HEK293 (cell line): ENCODE results near the gene MSLN.
A peak's percentile ranks its signal among the peaks of the same experiment; 100 is the strongest.

Source experiments
- CTCF ChIA-PET: fragments of 350-600 bp; formaldehyde crosslinking; extraction: SDS; loops from one replicate; lab custom pipeline; 2021; ENCODE audit warnings: antibody characterized with exemption; lab: Yijun Ruan, JAX
- POLR2A ChIA-PET: fragments of 300-600 bp; formaldehyde crosslinking; extraction: SDS; loops from one replicate; lab custom pipeline; 2020; ENCODE audit warnings: antibody characterized with exemption, inconsistent platforms; lab: Yijun Ruan, JAX
- H3K27ac ChIP-seq: fragments of 200-500 bp; sonication (Bioruptor generic); 2 replicates; pipeline ENCODE4 v1.5.1; 2014; ENCODE audit warnings: low read depth, low read length, control low read depth, inconsistent platforms; ENCODE audit errors: extremely low read depth
- H3K36me3 ChIP-seq, 2 experiments: fragments of 200-500 bp in 1 of 2; sonication (Bioruptor generic) in 1 of 2; 1 replicate in 1 of 2; 2 replicates in 1 of 2; pipeline ENCODE4 v1.5.1; 2014 to 2017; ENCODE audit warnings: inconsistent platforms in 2 of 2, low read length in 2 of 2; ENCODE audit not compliant: control insufficient read depth in 2 of 2, insufficient read depth in 1 of 2
- H3K4me1 ChIP-seq: fragments of 200-500 bp; sonication (Bioruptor generic); 2 replicates; pipeline ENCODE4 v1.5.1; 2014; ENCODE audit warnings: mild to moderate bottlenecking, low read length, inconsistent platforms; ENCODE audit not compliant: control insufficient read depth, insufficient read depth
- H3K4me3 ChIP-seq: 2 replicates; pipeline ENCODE4 v1.5.1; 2011; ENCODE audit warnings: low read depth, mild to moderate bottlenecking, control low read depth, low read length, moderate library complexity
- H3K9me3 ChIP-seq: fragments of 200-500 bp; sonication (Bioruptor generic); 2 replicates; pipeline ENCODE4 v1.5.1; 2014; ENCODE audit warnings: low read depth, low read length, inconsistent platforms; ENCODE audit not compliant: control insufficient read depth, insufficient read depth
- BCL11B ChIP-seq: fragments of 450-650 bp; formaldehyde crosslinking; IDR thresholded peaks from 2 replicates; pipeline ENCODE4 v1.5.1; 2016; ENCODE audit warnings: low read depth, missing biosample characterization, missing genetic modification characterization
- GLIS1 ChIP-seq: fragments of 450-650 bp; formaldehyde crosslinking; IDR thresholded peaks from 2 replicates; pipeline ENCODE4 v1.5.1; 2016; ENCODE audit warnings: missing biosample characterization, missing genetic modification characterization
- GLIS2 ChIP-seq: fragments of 450-650 bp; formaldehyde crosslinking; IDR thresholded peaks from 2 replicates; pipeline ENCODE4 v1.5.1; 2016; ENCODE audit warnings: missing biosample characterization, missing genetic modification characterization
- MYNN ChIP-seq: fragments of 450-650 bp; formaldehyde crosslinking; IDR thresholded peaks from 2 replicates; pipeline ENCODE4 v1.5.1; 2016; ENCODE audit warnings: missing biosample characterization, missing genetic modification characterization, borderline replicate concordance
- MZF1 ChIP-seq: fragments of 450-650 bp; formaldehyde crosslinking; IDR thresholded peaks from 2 replicates; pipeline ENCODE4 v1.5.1; 2017; ENCODE audit warnings: missing biosample characterization, missing genetic modification characterization, borderline replicate concordance
- ZEB2 ChIP-seq: fragments of 450-650 bp; formaldehyde crosslinking; IDR thresholded peaks from 2 replicates; pipeline ENCODE4 v1.5.1; 2016; ENCODE audit warnings: missing biosample characterization, missing genetic modification characterization
- ZNF132 ChIP-seq: fragments of 450-650 bp; formaldehyde crosslinking; IDR thresholded peaks from 2 replicates; pipeline ENCODE4 v1.5.1; 2017; ENCODE audit warnings: missing biosample characterization, missing genetic modification characterization, borderline replicate concordance
- ZNF174 ChIP-seq: fragments of 450-650 bp; formaldehyde crosslinking; IDR thresholded peaks from 2 replicates; pipeline ENCODE4 v1.5.0; 2017; ENCODE audit warnings: missing biosample characterization, mild to moderate bottlenecking, missing genetic modification characterization
- ZNF335 ChIP-seq: fragments of 450-650 bp; formaldehyde crosslinking; conservative IDR thresholded peaks from 2 replicates; pipeline ENCODE4 v1.5.1; 2016; ENCODE audit warnings: missing biosample characterization, missing genetic modification characterization
- ZNF660 ChIP-seq: fragments of 450-650 bp; IDR thresholded peaks from 2 replicates; pipeline ENCODE4 v1.5.1; 2018; ENCODE audit warnings: missing biosample characterization, mild to moderate bottlenecking, missing genetic modification characterization
- TF ChIP-seq, protein P1 (sequence below): fragments of 450-650 bp; formaldehyde crosslinking; IDR thresholded peaks from 2 replicates; pipeline ENCODE4 v1.5.1; 2016; ENCODE audit warnings: missing biosample characterization, missing genetic modification characterization
- TF ChIP-seq, protein P2 (sequence below): fragments of 450-650 bp; formaldehyde crosslinking; IDR thresholded peaks from 2 replicates; pipeline ENCODE4 v1.5.1; 2016; ENCODE audit warnings: missing biosample characterization, missing genetic modification characterization
- TF ChIP-seq, protein P3 (sequence below): fragments of 450-650 bp; formaldehyde crosslinking; IDR thresholded peaks from 2 replicates; pipeline ENCODE4 v1.5.1; 2016; ENCODE audit warnings: missing biosample characterization, missing genetic modification characterization
- TF ChIP-seq, protein P4 (sequence below): fragments of 450-650 bp; IDR thresholded peaks from 2 replicates; pipeline ENCODE4 v1.5.1; 2018; ENCODE audit warnings: missing biosample characterization, mild to moderate bottlenecking, missing genetic modification characterization
- TF ChIP-seq, protein P5 (sequence below): fragments of 450-650 bp; formaldehyde crosslinking; IDR thresholded peaks from 2 replicates; pipeline ENCODE4 v1.5.1; 2016; ENCODE audit warnings: missing biosample characterization, missing genetic modification characterization, borderline replicate concordance

The MSLN gene

DNA sequence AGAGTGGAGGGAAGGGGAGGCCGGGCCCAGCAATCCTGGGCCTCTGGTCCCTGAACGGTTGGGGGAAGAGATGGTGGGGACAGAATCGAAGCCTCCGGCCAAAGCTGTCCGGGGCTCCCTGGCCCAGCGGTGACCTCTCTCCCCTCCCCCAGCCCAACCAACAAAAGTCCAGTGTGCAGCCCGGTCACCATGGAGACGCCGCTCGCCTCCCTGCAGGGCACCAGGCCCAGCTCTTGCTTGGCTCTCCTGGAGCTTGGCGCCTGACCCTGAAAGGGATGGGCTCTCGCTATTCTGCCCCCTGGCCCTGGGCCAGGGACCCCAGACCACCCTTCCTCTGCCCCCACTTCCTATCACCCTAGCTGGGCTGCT is 44.4 kb upstream of the MSLN start:
- Histone ChIP-seq H3K4me3 (no peak overlapping the region; the same call in 1 of the 2 replicates), H3K36me3 (peaks cover 0 to 7% of the 10 kb centered on the region in 2 experiments; a peak in 1 of 3 replicates), H3K9me3 (no peaks in the 10 kb centered on the region), H3K27ac (no peak overlapping the region)
- ChIA-PET POLR2A (interaction anchor here (0.8 to 1.7 kb wide), 5 partner anchors 8 to 69 kb away, joined by 3 to 8 read pairs (median 3); partner anchors contain the start of genes CCDC78 and HAGHL), CTCF (interaction anchor here (0.6 to 1.3 kb wide), 5 partner anchors 9 to 72 kb away, joined by 3 to 7 read pairs (median 6); partner anchors contain the start of genes CHTF18 and RPUSD1)
- TF ChIP-seq MYNN (tag by site-specific recombination): peak; percentile 63; the same call in 1 of the 2 replicates
- TF ChIP-seq, protein P1, sequence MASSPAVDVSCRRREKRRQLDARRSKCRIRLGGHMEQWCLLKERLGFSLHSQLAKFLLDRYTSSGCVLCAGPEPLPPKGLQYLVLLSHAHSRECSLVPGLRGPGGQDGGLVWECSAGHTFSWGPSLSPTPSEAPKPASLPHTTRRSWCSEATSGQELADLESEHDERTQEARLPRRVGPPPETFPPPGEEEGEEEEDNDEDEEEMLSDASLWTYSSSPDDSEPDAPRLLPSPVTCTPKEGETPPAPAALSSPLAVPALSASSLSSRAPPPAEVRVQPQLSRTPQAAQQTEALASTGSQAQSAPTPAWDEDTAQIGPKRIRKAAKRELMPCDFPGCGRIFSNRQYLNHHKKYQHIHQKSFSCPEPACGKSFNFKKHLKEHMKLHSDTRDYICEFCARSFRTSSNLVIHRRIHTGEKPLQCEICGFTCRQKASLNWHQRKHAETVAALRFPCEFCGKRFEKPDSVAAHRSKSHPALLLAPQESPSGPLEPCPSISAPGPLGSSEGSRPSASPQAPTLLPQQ (tag by site-specific recombination): 0 out of 2 replicates have a peak, but pooled peaks have one; percentile 0
- TF ChIP-seq ZNF335: 0 out of 2 replicates have a peak, but pooled peaks have one; percentile 3
- TF ChIP-seq ZNF660: no peak
- peak; percentile 55; the same call in 1 of the 2 replicates for TF ChIP-seq BCL11B (tag by site-specific recombination)
- 0 out of 2 replicates have a peak, but pooled peaks have one; percentile 8 for TF ChIP-seq GLIS2 (tag by site-specific recombination)
- TF ChIP-seq, protein P2, sequence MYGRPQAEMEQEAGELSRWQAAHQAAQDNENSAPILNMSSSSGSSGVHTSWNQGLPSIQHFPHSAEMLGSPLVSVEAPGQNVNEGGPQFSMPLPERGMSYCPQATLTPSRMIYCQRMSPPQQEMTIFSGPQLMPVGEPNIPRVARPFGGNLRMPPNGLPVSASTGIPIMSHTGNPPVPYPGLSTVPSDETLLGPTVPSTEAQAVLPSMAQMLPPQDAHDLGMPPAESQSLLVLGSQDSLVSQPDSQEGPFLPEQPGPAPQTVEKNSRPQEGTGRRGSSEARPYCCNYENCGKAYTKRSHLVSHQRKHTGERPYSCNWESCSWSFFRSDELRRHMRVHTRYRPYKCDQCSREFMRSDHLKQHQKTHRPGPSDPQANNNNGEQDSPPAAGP: 0 out of 2 replicates have a peak, but pooled peaks have one; percentile 5
- 0 out of 2 replicates have a peak, but pooled peaks have one; percentile 2 for TF ChIP-seq ZEB2 (tag by site-specific recombination)
- TF ChIP-seq MZF1 (tag by site-specific recombination): no peak
- TF ChIP-seq GLIS1: peak; percentile 50
- TF ChIP-seq, all 188 proteins: peak for 8
- peaks cover 10% of the 10 kb centered on the region for H3K4me1 ChIP-seq

DNA sequence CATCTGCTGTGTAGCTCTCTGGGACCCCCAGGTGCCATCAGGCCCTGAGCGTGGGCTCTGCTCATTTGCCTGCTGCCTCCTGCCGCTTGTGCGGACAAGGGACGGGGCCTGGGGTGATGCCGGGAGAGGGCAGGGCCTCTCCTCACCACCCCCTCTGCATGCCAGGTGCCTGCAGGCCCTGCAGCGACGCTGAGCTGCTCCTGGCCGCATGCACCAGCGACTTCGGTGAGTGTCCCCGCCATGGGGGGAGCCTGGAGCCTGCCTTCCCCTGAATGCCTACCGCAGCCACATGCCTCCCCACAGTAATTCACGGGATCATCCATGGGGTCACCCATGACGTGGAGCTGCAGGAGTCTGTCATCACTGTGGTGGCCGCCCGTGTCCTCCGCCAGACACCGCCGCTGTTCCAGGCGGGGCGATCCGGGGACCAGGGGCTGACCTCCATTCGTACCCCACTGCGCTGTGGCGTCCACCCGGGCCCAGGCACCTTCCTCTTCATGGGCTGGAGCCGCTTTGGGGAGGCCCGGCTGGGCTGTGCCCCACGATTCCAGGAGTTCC is 43.7 kb upstream of the MSLN start:
- H3K4me1 ChIP-seq: peaks cover 13% of the 10 kb centered on the region
- H3K9me3 ChIP-seq: no peaks in the 10 kb centered on the region
- no peak for TF ChIP-seq ZNF174 (tag by site-specific recombination)
- TF ChIP-seq, protein P3, sequence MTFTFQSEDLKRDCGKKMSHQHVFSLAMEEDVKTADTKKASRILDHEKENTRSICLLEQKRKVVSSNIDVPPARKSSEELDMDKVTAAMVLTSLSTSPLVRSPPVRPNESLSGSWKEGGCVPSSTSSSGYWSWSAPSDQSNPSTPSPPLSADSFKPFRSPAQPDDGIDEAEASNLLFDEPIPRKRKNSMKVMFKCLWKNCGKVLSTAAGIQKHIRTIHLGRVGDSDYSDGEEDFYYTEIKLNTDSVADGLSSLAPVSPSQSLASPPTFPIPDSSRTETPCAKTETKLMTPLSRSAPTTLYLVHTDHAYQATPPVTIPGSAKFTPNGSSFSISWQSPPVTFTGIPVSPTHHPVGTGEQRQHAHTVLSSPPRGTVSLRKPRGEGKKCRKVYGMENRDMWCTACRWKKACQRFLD: no peak
- TF ChIP-seq, protein P4, sequence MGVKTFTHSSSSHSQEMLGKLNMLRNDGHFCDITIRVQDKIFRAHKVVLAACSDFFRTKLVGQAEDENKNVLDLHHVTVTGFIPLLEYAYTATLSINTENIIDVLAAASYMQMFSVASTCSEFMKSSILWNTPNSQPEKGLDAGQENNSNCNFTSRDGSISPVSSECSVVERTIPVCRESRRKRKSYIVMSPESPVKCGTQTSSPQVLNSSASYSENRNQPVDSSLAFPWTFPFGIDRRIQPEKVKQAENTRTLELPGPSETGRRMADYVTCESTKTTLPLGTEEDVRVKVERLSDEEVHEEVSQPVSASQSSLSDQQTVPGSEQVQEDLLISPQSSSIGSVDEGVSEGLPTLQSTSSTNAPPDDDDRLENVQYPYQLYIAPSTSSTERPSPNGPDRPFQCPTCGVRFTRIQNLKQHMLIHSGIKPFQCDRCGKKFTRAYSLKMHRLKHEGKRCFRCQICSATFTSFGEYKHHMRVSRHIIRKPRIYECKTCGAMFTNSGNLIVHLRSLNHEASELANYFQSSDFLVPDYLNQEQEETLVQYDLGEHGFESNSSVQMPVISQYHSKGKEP (tag by site-specific recombination): peak; percentile 71
- no peak for TF ChIP-seq BCL11B (tag by site-specific recombination)
- no peak for TF ChIP-seq ZNF132
- TF ChIP-seq, protein P5, sequence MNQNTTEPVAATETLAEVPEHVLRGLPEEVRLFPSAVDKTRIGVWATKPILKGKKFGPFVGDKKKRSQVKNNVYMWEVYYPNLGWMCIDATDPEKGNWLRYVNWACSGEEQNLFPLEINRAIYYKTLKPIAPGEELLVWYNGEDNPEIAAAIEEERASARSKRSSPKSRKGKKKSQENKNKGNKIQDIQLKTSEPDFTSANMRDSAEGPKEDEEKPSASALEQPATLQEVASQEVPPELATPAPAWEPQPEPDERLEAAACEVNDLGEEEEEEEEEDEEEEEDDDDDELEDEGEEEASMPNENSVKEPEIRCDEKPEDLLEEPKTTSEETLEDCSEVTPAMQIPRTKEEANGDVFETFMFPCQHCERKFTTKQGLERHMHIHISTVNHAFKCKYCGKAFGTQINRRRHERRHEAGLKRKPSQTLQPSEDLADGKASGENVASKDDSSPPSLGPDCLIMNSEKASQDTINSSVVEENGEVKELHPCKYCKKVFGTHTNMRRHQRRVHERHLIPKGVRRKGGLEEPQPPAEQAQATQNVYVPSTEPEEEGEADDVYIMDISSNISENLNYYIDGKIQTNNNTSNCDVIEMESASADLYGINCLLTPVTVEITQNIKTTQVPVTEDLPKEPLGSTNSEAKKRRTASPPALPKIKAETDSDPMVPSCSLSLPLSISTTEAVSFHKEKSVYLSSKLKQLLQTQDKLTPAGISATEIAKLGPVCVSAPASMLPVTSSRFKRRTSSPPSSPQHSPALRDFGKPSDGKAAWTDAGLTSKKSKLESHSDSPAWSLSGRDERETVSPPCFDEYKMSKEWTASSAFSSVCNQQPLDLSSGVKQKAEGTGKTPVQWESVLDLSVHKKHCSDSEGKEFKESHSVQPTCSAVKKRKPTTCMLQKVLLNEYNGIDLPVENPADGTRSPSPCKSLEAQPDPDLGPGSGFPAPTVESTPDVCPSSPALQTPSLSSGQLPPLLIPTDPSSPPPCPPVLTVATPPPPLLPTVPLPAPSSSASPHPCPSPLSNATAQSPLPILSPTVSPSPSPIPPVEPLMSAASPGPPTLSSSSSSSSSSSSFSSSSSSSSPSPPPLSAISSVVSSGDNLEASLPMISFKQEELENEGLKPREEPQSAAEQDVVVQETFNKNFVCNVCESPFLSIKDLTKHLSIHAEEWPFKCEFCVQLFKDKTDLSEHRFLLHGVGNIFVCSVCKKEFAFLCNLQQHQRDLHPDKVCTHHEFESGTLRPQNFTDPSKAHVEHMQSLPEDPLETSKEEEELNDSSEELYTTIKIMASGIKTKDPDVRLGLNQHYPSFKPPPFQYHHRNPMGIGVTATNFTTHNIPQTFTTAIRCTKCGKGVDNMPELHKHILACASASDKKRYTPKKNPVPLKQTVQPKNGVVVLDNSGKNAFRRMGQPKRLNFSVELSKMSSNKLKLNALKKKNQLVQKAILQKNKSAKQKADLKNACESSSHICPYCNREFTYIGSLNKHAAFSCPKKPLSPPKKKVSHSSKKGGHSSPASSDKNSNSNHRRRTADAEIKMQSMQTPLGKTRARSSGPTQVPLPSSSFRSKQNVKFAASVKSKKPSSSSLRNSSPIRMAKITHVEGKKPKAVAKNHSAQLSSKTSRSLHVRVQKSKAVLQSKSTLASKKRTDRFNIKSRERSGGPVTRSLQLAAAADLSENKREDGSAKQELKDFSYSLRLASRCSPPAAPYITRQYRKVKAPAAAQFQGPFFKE (tag by site-specific recombination): no peak
- TF ChIP-seq, all 188 proteins: peak for 1
- CTCF ChIA-PET: interaction anchor here (1.2 to 5.7 kb wide), 3 partner anchors 10 to 70 kb away, joined by 3 to 34 read pairs (median 6); partner anchors contain the start of genes CHTF18 and RPUSD1
- POLR2A ChIA-PET: interaction anchor here (1.0 to 1.7 kb wide), 4 partner anchors 8 to 72 kb away, joined by 3 to 8 read pairs (median 4); partner anchors contain the start of genes CHTF18 and RPUSD1
- no peak overlapping the region for H3K27ac ChIP-seq
- peaks cover 0 to 7% of the 10 kb centered on the region in 2 experiments; a peak in 1 of 3 replicates for H3K36me3 ChIP-seq
- H3K4me3 ChIP-seq: no peak overlapping the region
